Measurements from ENCODE around the gene ATP8A2. TPM values are rescaled to one million over a fixed set of nuclear protein-coding genes. Genes with fewer than 3 reads are reported as not detected.
"Not testable (repeated sequence)": the region's sequence is repeated elsewhere in the genome, so short reads cannot be mapped to it uniquely, and the experiment has no call there.

Gene ATP8A2
- polyA plus RNA-seq, 3 donors from 2014 or later, result 0.20 to 0.38 TPM; not detected in 1

DNA sequence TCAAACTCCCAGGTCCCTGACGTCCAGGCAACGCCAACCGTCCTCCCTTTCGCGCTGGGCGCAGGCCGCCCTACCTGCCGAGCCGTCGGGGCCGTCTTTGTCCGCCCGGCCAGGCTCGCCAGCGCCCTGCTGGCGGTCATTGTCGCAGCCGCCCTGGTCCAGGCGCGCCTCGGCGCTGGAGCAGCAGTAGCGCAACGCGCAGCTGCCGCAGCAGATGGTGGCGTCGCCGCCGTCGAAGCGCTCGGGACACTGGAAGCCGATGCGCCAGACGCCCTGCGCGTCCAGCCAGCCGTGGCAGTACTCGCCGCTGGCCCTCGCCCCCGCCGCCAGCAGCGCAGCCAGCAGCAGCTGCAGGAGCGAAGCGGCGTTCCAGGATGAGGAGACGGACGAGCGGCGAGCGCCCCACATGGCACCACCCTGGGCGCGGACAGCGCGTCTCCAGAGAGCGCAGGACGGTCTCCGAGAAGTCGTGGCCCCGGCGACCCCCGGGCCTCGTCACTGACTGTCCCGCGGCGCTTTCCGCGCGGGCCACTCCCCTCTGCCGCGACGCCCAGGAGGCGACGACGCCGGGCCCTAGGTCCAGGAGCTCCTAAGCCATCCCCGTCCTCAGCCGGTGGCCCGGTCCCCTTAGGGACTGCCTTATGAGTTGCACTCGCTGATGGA lies 678.9 kb downstream of the ATP8A2 start:
- peaks cover 4 to 29% (median 7%) of the 10 kb centered on the region in 3 donors for H3K27me3 Mint-ChIP-seq (ENCODE audit: low read depth in 3 of 3)

DNA sequence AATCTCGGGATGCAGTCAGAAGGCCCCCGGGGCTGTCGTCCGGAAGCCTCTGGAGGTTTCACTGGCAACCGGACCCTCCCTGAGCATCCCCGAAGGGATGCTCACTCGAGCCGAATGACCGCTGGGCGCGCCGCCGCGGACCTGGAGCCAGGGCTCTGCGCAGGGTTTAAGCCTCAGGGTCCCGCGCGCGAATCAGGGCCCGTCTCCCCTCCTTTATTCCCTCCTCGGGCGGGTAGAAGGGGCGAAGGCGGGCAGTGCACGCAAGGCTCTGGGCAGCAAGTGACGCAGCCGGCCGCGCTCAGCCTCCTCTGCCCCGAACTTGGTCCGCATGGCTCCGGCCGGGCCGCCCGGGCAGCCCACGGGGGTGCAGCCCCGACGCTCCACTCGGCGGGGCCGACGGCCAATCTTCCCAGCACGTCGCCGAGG lies 679.5 kb downstream of the ATP8A2 start:
- Mint-ChIP-seq H3K9me3 (no peaks in the 10 kb centered on the region), H3K4me3 (no peak overlapping the region), H3K27ac (no peak overlapping the region), H3K36me3 (no peaks in the 10 kb centered on the region), H3K4me1 (peaks cover 5 to 11% of the 10 kb centered on the region in 2 donors), H3K27me3 (ENCODE audit: low read depth in 3 of 3) (peaks cover 4 to 29% (median 7%) of the 10 kb centered on the region in 3 donors)
- DNase-seq, result no peak

More for the DNA sequence above, 678.9 kb downstream of the ATP8A2 start:
- DNase-seq, result no peak
- Mint-ChIP-seq H3K36me3 (no peaks in the 10 kb centered on the region), H3K4me3 (no peak overlapping the region), H3K27ac (no peak overlapping the region), H3K4me1 (peaks cover 5 to 11% of the 10 kb centered on the region in 2 donors), H3K9me3 (no peaks in the 10 kb centered on the region)

DNA sequence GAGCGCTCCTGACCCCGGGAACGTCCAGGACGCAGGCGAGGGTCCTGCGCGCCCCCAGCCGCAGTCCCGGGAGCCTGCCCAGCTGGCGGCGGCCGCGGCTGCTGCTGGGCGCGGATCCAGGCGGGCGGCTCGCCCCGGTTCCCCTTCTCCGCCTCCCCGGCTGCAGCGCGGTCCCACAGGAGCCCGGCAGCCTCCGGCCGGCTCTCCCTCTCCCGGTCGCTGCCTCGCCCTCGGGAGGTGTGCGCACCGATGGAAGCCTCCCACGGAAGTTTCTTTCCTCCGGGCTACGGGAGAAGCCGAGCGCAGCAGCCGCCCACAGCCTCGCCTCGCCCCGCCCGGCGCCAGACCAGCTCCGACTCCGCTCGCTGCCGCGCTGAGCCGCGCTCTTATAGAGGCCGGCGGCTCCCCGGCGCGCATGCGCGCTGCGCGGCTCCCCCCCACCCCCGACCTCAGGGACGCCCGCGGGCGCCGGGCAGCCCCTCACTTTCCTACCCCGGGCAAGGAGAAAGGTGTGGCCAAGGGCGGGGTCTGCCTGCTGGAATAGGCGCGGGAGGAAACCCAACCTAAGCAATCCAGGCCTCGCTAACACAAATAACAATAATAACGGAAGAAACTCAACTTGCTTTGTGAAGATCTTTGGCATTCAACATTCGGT lies 680.0 kb downstream of the ATP8A2 start, which contains the start of gene SHISA2:
Gene SHISA2 (minus strand): TSS at position 360 of the 655 bp plus-strand sequence. CDS start 1,041 bp downstream, outside the sequence.
- Mint-ChIP-seq H3K4me1 (peaks cover 5 to 11% of the 10 kb centered on the region in 2 donors), H3K27me3 (ENCODE audit: low read depth in 3 of 3) (peaks cover 4 to 29% (median 7%) of the 10 kb centered on the region in 3 donors), H3K36me3 (no peaks in the 10 kb centered on the region), H3K4me3 (peak within 1 kb of the TSS; percentile 22 to 69 (median 53)), H3K9me3 (no peaks in the 10 kb centered on the region), H3K27ac (no peak within 1 kb of the TSS)
- no peak for DNase-seq

DNA sequence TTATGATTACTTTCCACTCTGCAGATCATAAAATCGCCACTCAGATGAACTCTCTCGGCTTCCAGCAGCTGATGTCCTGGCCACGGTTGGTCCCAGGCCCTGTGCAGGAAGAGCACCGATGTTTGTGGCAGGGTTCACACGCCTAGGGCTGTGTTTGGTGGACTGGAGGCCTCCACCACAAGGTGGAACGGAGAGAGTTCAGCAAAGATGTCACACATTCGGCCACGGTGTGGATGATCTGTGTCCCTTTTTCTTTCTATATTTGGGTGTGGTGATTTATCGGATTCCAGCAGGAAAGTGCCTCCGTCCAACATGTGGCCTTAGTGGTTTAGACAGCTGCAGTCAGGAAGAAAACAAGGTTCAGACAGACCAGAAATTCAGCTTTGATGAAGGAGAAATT lies 680.6 kb downstream of the ATP8A2 start:
- Mint-ChIP-seq H3K4me1 (peaks cover 5 to 11% of the 10 kb centered on the region in 2 donors), H3K36me3 (no peaks in the 10 kb centered on the region), H3K27me3 (ENCODE audit: low read depth in 3 of 3) (peaks cover 4 to 29% (median 7%) of the 10 kb centered on the region in 3 donors), H3K4me3 (peak overlapping the region; percentile 22 to 69 (median 53)), H3K27ac (no peak overlapping the region), H3K9me3 (no peaks in the 10 kb centered on the region)
- DNase-seq, result no peak

DNA sequence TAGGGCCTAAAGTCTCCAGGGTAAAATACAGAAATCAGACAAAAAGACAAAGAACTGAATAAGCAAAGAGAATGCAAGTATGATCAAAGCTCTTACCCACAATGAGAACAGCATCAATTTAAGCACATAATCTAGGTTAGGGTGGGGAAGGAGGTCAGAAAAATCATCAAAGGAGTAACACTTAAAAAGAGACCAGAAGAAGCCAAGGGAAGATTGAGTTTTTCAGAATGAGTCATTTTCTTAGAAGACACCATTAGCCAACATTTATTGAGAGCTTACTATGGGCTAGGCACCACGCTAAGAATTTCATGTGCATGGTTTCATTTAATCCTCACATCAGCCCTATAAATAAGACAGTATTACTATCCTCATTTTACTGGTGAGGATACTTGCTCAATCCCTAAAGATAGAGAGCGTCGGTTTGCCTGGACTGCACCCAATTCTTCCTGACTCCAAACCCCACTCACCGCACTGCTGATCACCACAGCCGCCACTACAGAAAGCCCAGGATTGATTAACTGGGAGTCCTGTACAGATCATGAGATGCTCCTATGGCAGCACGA lies 681.7 kb downstream of the ATP8A2 start:
- no peak for DNase-seq
- H3K4me3 Mint-ChIP-seq, result peak overlapping the region in 1 of 5 donors; percentile 51

DNA sequence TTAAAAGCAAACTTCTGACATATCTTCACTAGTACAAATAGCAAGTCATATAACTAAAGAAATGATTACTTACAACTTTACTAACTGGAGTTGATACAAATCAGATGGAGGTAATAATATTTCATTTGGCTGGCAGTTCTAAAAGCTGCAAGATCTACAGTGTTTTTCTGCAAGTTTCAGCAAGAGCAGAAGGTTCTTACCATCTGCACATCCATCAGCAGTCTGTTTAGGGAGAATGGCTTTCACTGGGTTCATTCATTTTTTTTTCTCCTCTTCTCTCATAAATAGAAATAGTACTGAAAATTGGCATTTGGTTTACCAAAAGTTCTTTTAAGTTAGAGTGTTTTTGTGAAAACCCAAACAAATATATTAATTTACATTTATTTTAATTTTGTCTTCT lies 683.1 kb downstream of the ATP8A2 start:
- peaks cover 0 to 21% (median 6%) of the 10 kb centered on the region in 3 donors for H3K27me3 Mint-ChIP-seq (ENCODE audit: low read depth in 3 of 3)
- H3K27ac Mint-ChIP-seq, result no peak overlapping the region
- peaks cover 5% of the 10 kb centered on the region in 2 donors for H3K4me1 Mint-ChIP-seq
- H3K9me3 Mint-ChIP-seq, result no peaks in the 10 kb centered on the region
- no peak overlapping the region for H3K4me3 Mint-ChIP-seq
- no peaks in the 10 kb centered on the region for H3K36me3 Mint-ChIP-seq
- no peak for DNase-seq

More for the DNA sequence above, 681.7 kb downstream of the ATP8A2 start:
- peaks cover 5 to 11% of the 10 kb centered on the region in 2 donors for H3K4me1 Mint-ChIP-seq
- no peaks in the 10 kb centered on the region for H3K9me3 Mint-ChIP-seq
- no peak overlapping the region for H3K27ac Mint-ChIP-seq
- no peaks in the 10 kb centered on the region for H3K36me3 Mint-ChIP-seq
- H3K27me3 Mint-ChIP-seq (ENCODE audit: low read depth in 3 of 3), result peaks cover 2 to 28% (median 7%) of the 10 kb centered on the region in 3 donors

DNA sequence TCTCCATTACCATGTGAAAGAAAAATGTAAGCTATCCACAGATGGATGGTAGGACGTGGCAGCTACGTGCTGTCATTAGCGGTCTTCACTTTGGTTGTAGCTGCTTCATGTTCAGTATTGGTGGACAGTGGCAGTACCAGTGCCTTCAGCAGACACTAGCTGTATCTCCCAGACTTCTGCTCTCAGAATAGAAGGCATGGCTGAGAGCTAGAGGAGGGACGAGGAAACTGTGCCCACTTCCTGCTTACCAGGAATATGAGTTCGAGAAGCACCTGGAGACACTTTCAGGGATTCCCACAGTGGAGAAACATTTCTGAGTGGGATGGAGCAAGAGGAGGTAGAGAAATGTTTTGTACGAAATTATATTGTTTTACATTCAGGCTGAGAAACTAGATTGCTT lies 686.9 kb downstream of the ATP8A2 start:
- DNase-seq, result no peak
- H3K4me3 Mint-ChIP-seq, result no peak overlapping the region
- H3K9me3 Mint-ChIP-seq, result no peaks in the 10 kb centered on the region
- no peaks in the 10 kb centered on the region for H3K4me1 Mint-ChIP-seq
- no peak overlapping the region for H3K27ac Mint-ChIP-seq
- H3K27me3 Mint-ChIP-seq (ENCODE audit: low read depth in 3 of 3), result peaks cover 2 to 8% (median 8%) of the 10 kb centered on the region in 3 donors
- H3K36me3 Mint-ChIP-seq, result no peaks in the 10 kb centered on the region

DNA sequence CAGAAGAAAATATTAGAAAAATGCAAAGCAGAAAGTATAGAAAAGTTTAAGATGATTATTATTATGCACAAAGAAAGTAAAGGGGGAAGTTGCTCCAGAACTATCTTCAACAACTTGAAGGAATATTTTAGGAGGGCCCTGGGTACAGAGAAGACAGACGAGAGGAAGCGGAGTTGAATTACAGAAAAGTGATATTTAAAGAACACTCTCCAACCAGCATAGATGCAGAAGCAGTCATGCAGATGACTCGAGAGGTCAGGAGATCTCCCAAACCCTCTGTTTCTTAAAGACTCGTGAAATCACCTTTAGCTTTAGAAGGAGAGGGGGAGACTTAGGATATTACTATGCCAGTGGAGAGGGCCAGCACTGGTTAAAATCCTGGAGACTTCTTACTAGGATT lies 688.6 kb downstream of the ATP8A2 start:
- no peaks in the 10 kb centered on the region for H3K4me1 Mint-ChIP-seq
- no peak overlapping the region for H3K27ac Mint-ChIP-seq
- H3K9me3 Mint-ChIP-seq, result no peaks in the 10 kb centered on the region
- no peaks in the 10 kb centered on the region for H3K36me3 Mint-ChIP-seq
- H3K27me3 Mint-ChIP-seq (ENCODE audit: low read depth in 3 of 3), result peaks cover 2 to 13% (median 6%) of the 10 kb centered on the region in 3 donors
- DNase-seq, result no peak
- H3K4me3 Mint-ChIP-seq, result no peak overlapping the region

DNA sequence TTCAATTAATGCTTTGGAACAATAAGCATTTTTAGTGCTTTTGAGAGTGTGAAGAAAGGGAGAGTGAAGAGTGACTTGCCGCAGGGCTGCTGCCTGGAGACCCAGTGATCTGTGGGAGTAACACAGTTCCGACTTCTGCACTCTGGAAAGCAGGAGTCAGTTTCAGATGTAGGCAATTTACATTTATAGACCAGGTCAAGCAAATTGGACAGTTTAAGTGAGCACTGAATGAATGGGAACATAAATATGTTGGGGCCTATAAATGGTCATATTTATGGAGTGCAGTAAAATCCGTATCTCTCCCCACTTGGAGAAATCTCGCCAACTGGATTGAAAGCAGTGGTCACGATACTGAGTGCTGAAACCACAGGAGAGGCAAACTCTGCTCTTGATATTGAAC lies 689.5 kb downstream of the ATP8A2 start:
- Mint-ChIP-seq H3K9me3 (no peaks in the 10 kb centered on the region), H3K4me1 (no peaks in the 10 kb centered on the region), H3K4me3 (no peak overlapping the region), H3K27me3 (ENCODE audit: low read depth in 3 of 3) (peaks cover 2 to 17% (median 8%) of the 10 kb centered on the region in 3 donors), H3K36me3 (no peaks in the 10 kb centered on the region), H3K27ac (no peak overlapping the region)
- DNase-seq, result no peak

DNA sequence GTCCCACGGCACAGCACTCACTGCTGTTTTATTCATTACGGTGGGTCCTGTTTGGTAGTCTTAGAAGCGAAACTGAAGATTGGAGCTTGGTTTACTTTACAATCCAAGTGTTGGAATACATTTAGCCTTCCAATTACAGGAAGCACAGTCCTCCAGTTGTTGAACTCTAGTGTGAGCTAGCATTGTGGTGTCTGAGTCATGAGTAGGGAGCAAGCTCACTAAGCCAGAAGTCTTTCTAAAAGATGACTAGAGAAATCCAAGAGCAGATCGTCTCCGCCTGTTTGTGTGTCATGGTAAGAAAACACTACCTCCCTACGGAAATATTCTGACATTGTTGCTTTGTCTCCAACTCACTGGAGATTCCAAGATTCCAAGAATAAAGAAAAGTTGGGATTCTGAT lies 690.2 kb downstream of the ATP8A2 start:
- Mint-ChIP-seq H3K36me3 (no peaks in the 10 kb centered on the region), H3K9me3 (no peaks in the 10 kb centered on the region), H3K27ac (no peak overlapping the region), H3K27me3 (ENCODE audit: low read depth in 3 of 3) (peaks cover 2 to 17% (median 8%) of the 10 kb centered on the region in 3 donors), H3K4me1 (no peaks in the 10 kb centered on the region), H3K4me3 (no peak overlapping the region)
- no peak for DNase-seq

DNA sequence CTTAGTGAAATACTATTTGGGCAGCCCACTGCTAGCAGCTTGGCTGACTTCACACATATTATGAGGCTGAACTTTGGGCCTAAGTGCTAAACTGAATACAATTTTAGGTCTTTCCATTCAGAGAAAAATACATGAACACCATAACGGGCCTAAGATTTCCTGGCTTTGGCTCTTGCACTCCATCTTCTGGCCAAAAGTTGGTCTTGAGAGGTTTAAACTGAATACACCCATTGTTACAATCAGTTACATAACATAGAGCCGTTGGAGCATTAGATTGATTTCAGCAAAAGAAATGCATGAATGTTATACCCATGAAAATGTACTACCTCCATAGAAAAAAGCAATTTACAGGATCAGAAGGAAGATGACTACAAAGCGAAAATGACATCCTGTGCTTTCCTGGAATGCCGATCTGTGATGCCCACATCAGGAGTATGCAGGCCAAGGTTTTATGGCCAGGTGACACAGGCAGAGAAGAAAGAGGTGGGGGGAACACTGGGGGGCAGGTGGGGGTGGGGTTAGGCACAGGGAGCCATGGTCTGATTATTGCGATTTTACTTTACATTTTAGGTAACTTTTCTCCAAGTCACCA lies 691.2 kb downstream of the ATP8A2 start:
- no peak overlapping the region for H3K4me3 Mint-ChIP-seq
- H3K36me3 Mint-ChIP-seq, result no peaks in the 10 kb centered on the region
- no peaks in the 10 kb centered on the region for H3K9me3 Mint-ChIP-seq
- H3K27me3 Mint-ChIP-seq (ENCODE audit: low read depth in 3 of 3), result peaks cover 2 to 17% (median 8%) of the 10 kb centered on the region in 3 donors
- H3K4me1 Mint-ChIP-seq, result no peaks in the 10 kb centered on the region
- H3K27ac Mint-ChIP-seq, result no peak overlapping the region
- peak in 1 of 3 donors; percentile 30 for DNase-seq

DNA sequence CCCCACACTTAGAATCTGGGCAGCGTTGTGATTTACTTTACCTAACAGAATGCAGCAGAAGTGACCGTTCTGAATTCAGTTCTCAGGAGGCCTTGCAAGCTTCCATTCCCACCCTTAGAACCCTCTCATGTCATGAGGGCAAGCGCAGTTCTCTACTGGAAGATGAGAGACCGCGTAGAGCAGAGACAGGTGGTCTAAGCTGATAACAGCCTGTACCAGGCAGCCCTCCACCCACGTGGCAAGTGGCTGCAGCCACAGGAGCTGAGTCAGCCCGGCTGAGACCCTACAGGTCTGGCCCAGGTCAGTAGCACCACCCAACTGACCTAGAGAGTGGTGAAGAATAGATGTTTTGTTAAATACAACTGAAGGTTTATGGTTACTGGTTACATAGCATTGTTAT lies 694.7 kb downstream of the ATP8A2 start:
- not testable (repeated sequence) for H3K4me3 Mint-ChIP-seq; H3K27ac Mint-ChIP-seq; H3K27me3 Mint-ChIP-seq (ENCODE audit: low read depth in 3 of 3); H3K36me3 Mint-ChIP-seq; H3K4me1 Mint-ChIP-seq; H3K9me3 Mint-ChIP-seq; DNase-seq

DNA sequence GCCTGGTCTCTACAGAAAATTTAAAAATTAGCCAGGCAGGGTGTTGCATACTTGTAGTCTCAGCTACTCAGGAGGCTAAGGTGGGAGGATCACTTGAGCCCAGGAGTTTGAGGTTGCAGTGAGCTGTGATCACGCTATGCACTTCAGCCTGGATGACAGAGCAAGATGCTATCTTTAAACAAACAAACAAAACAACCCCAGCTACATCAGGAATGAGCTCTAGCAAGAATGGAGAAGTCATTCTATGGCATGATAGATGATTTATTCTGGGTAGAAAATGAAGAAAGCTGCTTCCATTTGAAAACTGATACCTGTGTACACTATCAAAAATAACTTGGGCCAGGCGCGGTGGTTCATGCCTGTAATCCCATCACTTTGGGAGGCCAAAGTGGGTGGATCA lies 695.8 kb downstream of the ATP8A2 start:
- Mint-ChIP-seq H3K9me3 (no peaks in the 10 kb centered on the region), H3K36me3 (no peaks in the 10 kb centered on the region), H3K4me1 (no peaks in the 10 kb centered on the region), H3K27ac (no peak overlapping the region), H3K4me3 (no peak overlapping the region), H3K27me3 (ENCODE audit: low read depth in 3 of 3) (peaks cover 0 to 10% (median 10%) of the 10 kb centered on the region in 3 donors)
- DNase-seq, result no peak

DNA sequence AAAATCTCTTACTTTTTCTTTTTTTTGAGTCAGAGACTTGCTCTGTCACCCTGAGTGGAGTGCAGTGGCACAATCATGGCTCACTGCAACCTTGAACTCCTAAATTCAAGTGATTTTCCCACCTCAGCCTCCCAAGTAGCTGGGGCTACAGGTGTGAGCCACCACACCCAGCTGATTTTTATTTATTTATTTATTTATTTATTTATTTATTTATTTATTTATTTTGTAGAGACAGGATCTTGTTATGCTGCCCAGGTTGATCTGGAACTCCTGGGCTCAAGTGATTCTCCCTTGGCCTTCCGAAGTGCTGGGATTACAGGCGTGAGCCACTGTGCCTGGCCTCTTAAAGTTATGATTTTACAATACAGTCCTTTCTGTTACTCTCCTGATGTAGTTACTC lies 696.6 kb downstream of the ATP8A2 start:
- not testable (repeated sequence) for H3K9me3 Mint-ChIP-seq; H3K36me3 Mint-ChIP-seq; H3K4me3 Mint-ChIP-seq; H3K27ac Mint-ChIP-seq; H3K4me1 Mint-ChIP-seq; DNase-seq; H3K27me3 Mint-ChIP-seq (ENCODE audit: low read depth in 3 of 3)

Measured in immature natural killer cell (primary cell).